H1 (cell line): ENCODE measurements around the gene PITPNB. TPM values are rescaled to one million over a fixed set of nuclear protein-coding genes. Genes with fewer than 3 reads are reported as not detected.

Experiments used
- CTCF ChIA-PET: fragments of 300-600 bp; sonication (Branson Sonifier 250); formaldehyde crosslinking; loops from one replicate; lab custom pipeline; 2021; ENCODE audit not compliant: partially characterized antibody; lab: Charles Lee
- POLR2A ChIA-PET: fragments of 300-600 bp; sonication (Branson Sonifier 250); formaldehyde crosslinking; loops from one replicate; lab custom pipeline; 2021; ENCODE audit warnings: inconsistent platforms; ENCODE audit not compliant: partially characterized antibody; lab: Charles Lee
- DNase-seq, 2 experiments: peaks; one replicate each; pipeline versions ENCODE4 v3.0.0 to v3.0.0-alpha.2; 2010 to 2022; ENCODE audit warnings: low spot score in 2 of 2, low read depth in 1 of 2, mixed read lengths in 1 of 2
- FAIRE-seq: peaks from 2 replicates; lab custom pipeline; 2011; peaks lifted over from hg19 to GRCh38; lab: Jason Lieb, UNC
- H2AFZ ChIP-seq: 2 replicates; pipeline ENCODE4 v1.8.1; 2012; ENCODE audit warnings: low read length, inconsistent platforms
- H2AK5ac ChIP-seq: 2 replicates; pipeline ENCODE4 v1.6.1; 2013; ENCODE audit warnings: low read depth, low read length
- H2BK120ac ChIP-seq: replicated peaks from 2 replicates; pipeline ENCODE3; 2013; ENCODE audit warnings: low read depth, low read length, inconsistent platforms
- H2BK12ac ChIP-seq: 2 replicates; pipeline ENCODE4 v1.6.1; 2013; ENCODE audit warnings: low read depth, low read length
- H2BK15ac ChIP-seq: 2 replicates; pipeline ENCODE4 v1.6.1; 2013; ENCODE audit warnings: low read length
- H2BK20ac ChIP-seq: 2 replicates; pipeline ENCODE4 v1.6.1; 2013; ENCODE audit warnings: low read length
- H2BK5ac ChIP-seq: 2 replicates; pipeline ENCODE4 v1.6.1; 2013; ENCODE audit warnings: low read depth, low read length
- H3K14ac ChIP-seq: 2 replicates; pipeline ENCODE4 v1.6.1; 2013; ENCODE audit warnings: inconsistent platforms; ENCODE audit not compliant: insufficient read length
- H3K18ac ChIP-seq: 2 replicates; pipeline ENCODE4 v1.6.1; 2013; ENCODE audit warnings: low read length; ENCODE audit errors: extremely low read depth
- H3K23ac ChIP-seq: 2 replicates; pipeline ENCODE4 v1.6.1; 2013; ENCODE audit warnings: inconsistent platforms; ENCODE audit not compliant: insufficient read length
- H3K23me2 ChIP-seq: 2 replicates; pipeline ENCODE4 v1.6.1; 2013; ENCODE audit warnings: low read depth, low read length
- H3K27ac ChIP-seq: 2 replicates; pipeline ENCODE4 v1.6.1; 2011; ENCODE audit warnings: low read depth, low read length, inconsistent platforms
- H3K27me3 ChIP-seq, 4 experiments: replicated peaks in 1 of 4; 1 replicate in 1 of 4; 2 replicates in 3 of 4; pipeline versions ENCODE4 v1.6.1 to v1.8.1; 2011 to 2013; ENCODE audit warnings: low read length in 3 of 4, mild to moderate bottlenecking in 3 of 4, inconsistent platforms in 2 of 4, mixed read lengths in 2 of 4, moderate library complexity in 1 of 4; ENCODE audit not compliant: control insufficient read depth in 3 of 4, insufficient read depth in 3 of 4; ENCODE audit errors: extremely low read depth in 1 of 4
- H3K36me3 ChIP-seq, 4 experiments: 2 replicates each; pipeline versions ENCODE4 v1.6.1 to v1.8.1; 2011 to 2013; ENCODE audit warnings: mild to moderate bottlenecking in 4 of 4, low read length in 3 of 4, moderate library complexity in 2 of 4, control low read depth in 1 of 4, inconsistent platforms in 1 of 4; ENCODE audit not compliant: insufficient read depth in 4 of 4, control insufficient read depth in 2 of 4
- H3K4ac ChIP-seq: replicated peaks from 2 replicates; pipeline ENCODE3; 2013; ENCODE audit warnings: low read length, low read depth, mixed read lengths, inconsistent platforms; ENCODE audit not compliant: insufficient read length
- H3K4me1 ChIP-seq, 4 experiments: replicated peaks in 1 of 4; 1 replicate in 1 of 4; 2 replicates in 3 of 4; pipeline versions ENCODE4 v1.6.1 to v1.8.1; 2011 to 2013; ENCODE audit warnings: low read length in 3 of 4, inconsistent platforms in 2 of 4, mixed read lengths in 1 of 4; ENCODE audit not compliant: insufficient read depth in 4 of 4, control insufficient read depth in 3 of 4
- H3K4me2 ChIP-seq, 2 experiments: 2 replicates each; pipeline versions ENCODE4 v1.6.1 to v1.8.1; 2011 to 2013; ENCODE audit warnings: low read depth in 2 of 2, low read length in 2 of 2, control low read depth in 1 of 2, inconsistent platforms in 1 of 2, mild to moderate bottlenecking in 1 of 2; ENCODE audit not compliant: insufficient read depth in 1 of 2
- H3K4me3 ChIP-seq, 4 experiments: fragments of 200-600, 300-600 bp in 1 of 4; sonication (generic), shearing (Covaris generic), sonication (Bioruptor Twin) in 1 of 4; 2 replicates each; pipeline versions ENCODE4 v1.5.1 to v1.8.1; 2011 to 2016; ENCODE audit warnings: low read length in 4 of 4, low read depth in 3 of 4, control low read depth in 2 of 4, inconsistent platforms in 2 of 4, mild to moderate bottlenecking in 2 of 4, mixed read lengths in 1 of 4, moderate library complexity in 1 of 4; ENCODE audit not compliant: insufficient read depth in 2 of 4; ENCODE audit errors: extremely low read depth in 1 of 4
- H3K56ac ChIP-seq: replicated peaks from 2 replicates; pipeline ENCODE3; 2013; ENCODE audit warnings: low read depth, mild to moderate bottlenecking, mixed read lengths, low read length, inconsistent platforms; ENCODE audit not compliant: insufficient read length
- H3K79me1 ChIP-seq: 2 replicates; pipeline ENCODE4 v1.6.1; 2013; ENCODE audit warnings: low read depth, low read length, control low read depth
- H3K79me2 ChIP-seq, 2 experiments: 2 replicates each; pipeline versions ENCODE4 v1.6.1 to v1.8.1; 2012 to 2013; ENCODE audit warnings: low read length in 2 of 2, mild to moderate bottlenecking in 2 of 2, inconsistent platforms in 1 of 2; ENCODE audit not compliant: insufficient read depth in 2 of 2, control insufficient read depth in 1 of 2
- H3K9ac ChIP-seq, 4 experiments: replicated peaks in 1 of 4; 1 replicate in 1 of 4; 2 replicates in 3 of 4; pipeline versions ENCODE4 v1.6.1 to v1.8.1; 2011 to 2013; ENCODE audit warnings: low read depth in 3 of 4, low read length in 3 of 4, control low read depth in 2 of 4, mild to moderate bottlenecking in 2 of 4, moderate library complexity in 2 of 4, inconsistent platforms in 1 of 4; ENCODE audit errors: extremely low read depth in 1 of 4
- H3K9me3 ChIP-seq, 2 experiments: 2 replicates each; pipeline versions ENCODE4 v1.6.1 to v1.8.1; 2012 to 2013; ENCODE audit warnings: mild to moderate bottlenecking in 2 of 2, moderate library complexity in 2 of 2, control low read depth in 1 of 2, inconsistent platforms in 1 of 2, low read depth in 1 of 2, low read length in 1 of 2, mixed read lengths in 1 of 2; ENCODE audit not compliant: insufficient read depth in 2 of 2
- H4K20me1 ChIP-seq, 2 experiments: replicated peaks in 1 of 2; 2 replicates each; pipeline versions ENCODE3 to v1.8.1; 2011 to 2013; ENCODE audit warnings: inconsistent platforms in 2 of 2, low read length in 2 of 2, mild to moderate bottlenecking in 1 of 2; ENCODE audit not compliant: insufficient read depth in 2 of 2, control insufficient read depth in 1 of 2
- H4K5ac ChIP-seq: 2 replicates; pipeline ENCODE4 v1.6.1; 2013; ENCODE audit warnings: low read length, low read depth, mixed read lengths, inconsistent platforms; ENCODE audit not compliant: insufficient read length
- H4K8ac ChIP-seq: 2 replicates; pipeline ENCODE4 v1.8.0; 2013; ENCODE audit warnings: mild to moderate bottlenecking, moderate library complexity, low read length, inconsistent platforms; ENCODE audit not compliant: insufficient read depth; ENCODE audit errors: extremely low read depth
- H4K91ac ChIP-seq: replicated peaks from 2 replicates; pipeline ENCODE3; 2013; ENCODE audit warnings: low read length, mixed read lengths, inconsistent platforms; ENCODE audit not compliant: insufficient read length
- CBX5 ChIP-seq: fragments of 300-800, 300-1000 bp; sonication (generic); IDR thresholded peaks from 2 replicates; pipeline ENCODE4 v1.7.1; 2016; ENCODE audit warnings: antibody characterized with exemption, low read length, low read depth
- POU5F1 ChIP-seq: IDR thresholded peaks from 2 replicates; pipeline ENCODE4 v1.6.1; 2011; ENCODE audit warnings: low read depth, mild to moderate bottlenecking, low read length, moderate library complexity
- WGBS, 2 experiments: shearing (Covaris generic) in 1 of 2; methylation state at CpG; one replicate each; pipeline versions ENCODE4 v1.1.6 to v1.1.7; 2013 to 2015; ENCODE audit warnings: low lambda C conversion rate in 2 of 2, mixed read lengths in 2 of 2, inconsistent platforms in 1 of 2, low coverage in 1 of 2, missing lambda C conversion rate in 1 of 2; ENCODE audit not compliant: insufficient replicate concordance in 2 of 2, insufficient coverage in 1 of 2, insufficient read length in 1 of 2; ENCODE audit errors: extremely low coverage in 1 of 2, missing lambda C conversion rate in 1 of 2; 5-methylcytosine and 5-hydroxymethylcytosine counted together
- polyA plus RNA-seq, 7 experiments: library from polyadenylated mRNA; depleted of rRNA in 3 of 7; stranded (reverse) in 5 of 7; unstranded in 2 of 7; fragments of >200 nt in 5 of 7; fragments of 200-250 nt in 2 of 7; gene quantifications; 1 replicate in 5 of 7; 2 replicates in 1 of 7; 4 replicates in 1 of 7; pipeline versions ENCODE4 v1.2.1 to v1.2.3, GENCODE V29; 2011 to 2013; ENCODE audit warnings: missing spikeins in 2 of 7, mixed read lengths in 2 of 7
- total RNA-seq: library from RNA; stranded (reverse); fragmentation: NEBNext Ultra II Directional; extraction: Animal tissue kit (Norgen Biotek cat#: 25700); gene quantifications from 2 replicates; pipeline ENCODE4 v1.2.1, GENCODE V29; 2021

The PITPNB gene
- total and polyA plus RNA-seq, 2 of the 8 experiments (the other 6 are each of a cell fraction or from before 2014, with no cell fraction given), result 24.6 to 89.3 TPM

DNA sequence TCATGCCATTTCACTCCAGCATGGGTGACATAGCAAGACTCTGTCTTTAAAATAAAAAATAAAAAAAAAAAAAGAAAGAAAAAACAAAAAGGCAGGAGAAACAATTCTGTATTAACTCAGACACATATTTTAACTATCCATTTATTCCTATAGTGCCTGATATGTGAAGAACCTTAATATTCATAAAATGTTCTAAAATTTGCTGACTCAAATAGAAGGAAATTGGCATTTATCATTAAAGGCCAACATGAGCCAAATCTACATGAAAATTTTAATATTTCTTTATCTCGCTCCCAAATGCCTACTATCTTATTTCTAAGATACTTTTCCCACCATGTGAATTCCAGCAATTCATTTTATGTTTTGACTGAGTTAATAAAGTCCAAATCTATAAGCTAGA is 18.9 kb downstream of the PITPNB start:
- H3K4ac ChIP-seq, result no peak overlapping the region
- ChIA-PET POLR2A (interaction anchor here (1.3 kb wide), 1 partner anchor 12 kb away, joined by 3 read pairs; no protein-coding TSS in a partner anchor), CTCF (interaction anchor here (0.9 to 5.3 kb wide), 5 partner anchors 9 to 86 kb away, joined by 3 to 33 read pairs (median 3); no protein-coding TSS in a partner anchor)
- H3K9me3 ChIP-seq, result no peaks in the 10 kb centered on the region
- 96% methylated on average over 1 of the region's 1 CpG; no CpG with 5 or more reads in 1 of the 2 experiments for WGBS, 2 experiments
- H4K91ac ChIP-seq, result no peak overlapping the region
- H2AK5ac ChIP-seq, result no peak overlapping the region
- TF ChIP-seq CBX5 (no peak), POU5F1 (no peak)
- H2BK120ac ChIP-seq, result no peak overlapping the region
- no peak overlapping the region for H2AFZ ChIP-seq
- H3K27me3 ChIP-seq, result no peaks in the 10 kb centered on the region
- H3K18ac ChIP-seq, result no peak overlapping the region
- H3K14ac ChIP-seq, result no peak overlapping the region
- H3K4me2 ChIP-seq, result no peak overlapping the region
- H2BK20ac ChIP-seq, result no peak overlapping the region
- H2BK15ac ChIP-seq, result no peak overlapping the region
- H3K9ac ChIP-seq, result no peak overlapping the region
- H3K4me1 ChIP-seq, result no peaks in the 10 kb centered on the region
- no peak for DNase-seq
- H2BK5ac ChIP-seq, result no peak overlapping the region
- H3K23me2 ChIP-seq, result no peaks in the 10 kb centered on the region
- H3K56ac ChIP-seq, result no peak overlapping the region
- H3K79me2 ChIP-seq, result peaks cover 0 to 16% of the 10 kb centered on the region in 2 experiments; a peak in 2 of 4 replicates
- no peak overlapping the region for H3K27ac ChIP-seq
- no peak overlapping the region for H3K23ac ChIP-seq
- no peak overlapping the region for H2BK12ac ChIP-seq
- H3K79me1 ChIP-seq, result no peaks in the 10 kb centered on the region; the same call in 1 of the 2 replicates
- H4K20me1 ChIP-seq, result peaks cover 5 to 6% of the 10 kb centered on the region in 2 experiments
- FAIRE-seq, result no peak
- no peak overlapping the region for H4K8ac ChIP-seq
- H3K36me3 ChIP-seq, result peaks cover 6 to 37% (median 16%) of the 10 kb centered on the region in 4 experiments; a peak in 6 of 8 replicates
- no peak overlapping the region for H3K4me3 ChIP-seq
- no peak overlapping the region for H4K5ac ChIP-seq
